PFSK-1 (cell line): Measurements from ENCODE around the gene MAP6D1.

ENCODE experiments used
- FOXP2 ChIP-seq: optimal IDR thresholded peaks from 2 replicates; pipeline ENCODE3; 2011; ENCODE audit warnings: borderline replicate concordance, control low read depth, inconsistent platforms; ENCODE audit not compliant: insufficient read depth; ENCODE audit errors: extremely low read length, extremely low read depth
- POLR2AphosphoS5 ChIP-seq: IDR thresholded peaks from 2 replicates; pipeline ENCODE4 v1.6.1; 2012; ENCODE audit warnings: low read depth, mild to moderate bottlenecking, control low read depth, low read length, moderate library complexity
- SIN3A ChIP-seq: IDR thresholded peaks from 2 replicates; pipeline ENCODE4 v1.6.1; 2012; ENCODE audit warnings: mild to moderate bottlenecking, low read length, moderate library complexity, borderline replicate concordance; ENCODE audit not compliant: insufficient read depth
- TAF1 ChIP-seq: IDR thresholded peaks from 2 replicates; pipeline ENCODE4 v1.6.1; 2012; ENCODE audit warnings: low read length, control low read depth, borderline replicate concordance; ENCODE audit not compliant: insufficient read depth
- TF ChIP-seq, protein P1 (sequence below), 2 experiments: IDR thresholded peaks; 2 replicates each; pipeline versions ENCODE4 v1.6.1 to v1.8.0; 2011 to 2012; ENCODE audit warnings: low read depth in 2 of 2, low read length in 2 of 2, control low read depth in 1 of 2, inconsistent platforms in 1 of 2, mild to moderate bottlenecking in 1 of 2, moderate library complexity in 1 of 2; ENCODE audit not compliant: insufficient read depth in 1 of 2

The MAP6D1 gene

DNA sequence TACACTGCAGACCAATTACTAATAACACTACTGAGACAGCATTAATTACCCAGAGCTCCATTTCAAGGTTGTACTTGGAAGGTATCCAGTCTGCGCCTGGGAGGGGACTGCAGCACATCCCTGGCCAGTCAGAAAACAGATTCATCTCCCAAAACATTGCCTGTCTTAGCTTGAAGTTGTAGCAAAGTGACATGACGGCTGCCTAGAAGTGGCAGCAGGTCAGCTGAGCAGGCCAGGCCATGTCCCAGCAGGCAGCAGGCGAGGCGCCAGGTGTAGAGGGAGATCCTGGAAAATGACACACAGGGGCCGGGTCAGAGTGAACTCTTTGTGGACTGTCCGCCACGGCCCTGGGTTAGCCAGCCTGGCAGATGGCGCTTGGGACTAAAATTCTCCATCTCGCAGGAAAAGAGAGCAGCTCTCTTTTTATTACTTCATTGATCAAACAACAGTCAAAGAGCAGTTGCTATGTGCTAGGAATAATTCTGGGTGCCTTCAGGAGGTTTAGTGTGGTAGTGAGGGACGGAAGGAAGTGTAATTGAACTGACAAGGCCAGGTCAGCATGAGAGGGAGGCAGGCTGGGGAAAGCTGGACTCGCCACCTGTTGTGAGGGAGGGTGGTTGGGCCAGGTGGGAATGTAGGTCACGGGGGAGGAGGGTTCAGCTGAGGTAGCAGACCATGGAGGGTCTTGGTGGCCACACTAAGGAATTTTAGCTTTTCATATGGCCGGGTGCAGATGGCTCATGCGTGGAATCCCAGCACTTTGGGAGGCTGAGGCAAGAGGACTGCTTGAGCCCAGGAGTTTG, 1.3 kb upstream of the MAP6D1 start:
- TF ChIP-seq POLR2AphosphoS5 (no peak), FOXP2 (no peak), SIN3A (no peak), TAF1 (no peak)
- TF ChIP-seq, protein P1, sequence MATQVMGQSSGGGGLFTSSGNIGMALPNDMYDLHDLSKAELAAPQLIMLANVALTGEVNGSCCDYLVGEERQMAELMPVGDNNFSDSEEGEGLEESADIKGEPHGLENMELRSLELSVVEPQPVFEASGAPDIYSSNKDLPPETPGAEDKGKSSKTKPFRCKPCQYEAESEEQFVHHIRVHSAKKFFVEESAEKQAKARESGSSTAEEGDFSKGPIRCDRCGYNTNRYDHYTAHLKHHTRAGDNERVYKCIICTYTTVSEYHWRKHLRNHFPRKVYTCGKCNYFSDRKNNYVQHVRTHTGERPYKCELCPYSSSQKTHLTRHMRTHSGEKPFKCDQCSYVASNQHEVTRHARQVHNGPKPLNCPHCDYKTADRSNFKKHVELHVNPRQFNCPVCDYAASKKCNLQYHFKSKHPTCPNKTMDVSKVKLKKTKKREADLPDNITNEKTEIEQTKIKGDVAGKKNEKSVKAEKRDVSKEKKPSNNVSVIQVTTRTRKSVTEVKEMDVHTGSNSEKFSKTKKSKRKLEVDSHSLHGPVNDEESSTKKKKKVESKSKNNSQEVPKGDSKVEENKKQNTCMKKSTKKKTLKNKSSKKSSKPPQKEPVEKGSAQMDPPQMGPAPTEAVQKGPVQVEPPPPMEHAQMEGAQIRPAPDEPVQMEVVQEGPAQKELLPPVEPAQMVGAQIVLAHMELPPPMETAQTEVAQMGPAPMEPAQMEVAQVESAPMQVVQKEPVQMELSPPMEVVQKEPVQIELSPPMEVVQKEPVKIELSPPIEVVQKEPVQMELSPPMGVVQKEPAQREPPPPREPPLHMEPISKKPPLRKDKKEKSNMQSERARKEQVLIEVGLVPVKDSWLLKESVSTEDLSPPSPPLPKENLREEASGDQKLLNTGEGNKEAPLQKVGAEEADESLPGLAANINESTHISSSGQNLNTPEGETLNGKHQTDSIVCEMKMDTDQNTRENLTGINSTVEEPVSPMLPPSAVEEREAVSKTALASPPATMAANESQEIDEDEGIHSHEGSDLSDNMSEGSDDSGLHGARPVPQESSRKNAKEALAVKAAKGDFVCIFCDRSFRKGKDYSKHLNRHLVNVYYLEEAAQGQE (IDR thresholded peaks at IDR 0.05; ENCODE audit: insufficient read depth in 1 of 2, low read depth in 2 of 2, low read length in 2 of 2), result no peak

- TF ChIP-seq, protein P1 (IDR thresholded peaks at IDR 0.05; ENCODE audit: insufficient read depth in 1 of 2, low read depth in 2 of 2, low read length in 2 of 2), result no peak
- TF ChIP-seq POLR2AphosphoS5 (no peak), TAF1 (no peak), SIN3A (no peak), FOXP2 (no peak)
These were observed 469 bp downstream of the MAP6D1 start for GRCh38 chr3:183824761-183825455.

GRCh38 chr3:183823963-183824362, 1.4 kb downstream of the MAP6D1 start:
- TF ChIP-seq POLR2AphosphoS5, result no peak
- TF ChIP-seq SIN3A, result no peak
- TF ChIP-seq TAF1, result no peak
- TF ChIP-seq, protein P1 (IDR thresholded peaks at IDR 0.05; ENCODE audit: insufficient read depth in 1 of 2, low read depth in 2 of 2, low read length in 2 of 2), result no peak
- TF ChIP-seq FOXP2, result no peak

GRCh38 chr3:183822631-183823030, 2.7 kb downstream of the MAP6D1 start:
- TF ChIP-seq, protein P1 (IDR thresholded peaks at IDR 0.05; ENCODE audit: insufficient read depth in 1 of 2, low read depth in 2 of 2, low read length in 2 of 2), result no peak
- TF ChIP-seq TAF1 (no peak), FOXP2 (no peak), POLR2AphosphoS5 (no peak), SIN3A (no peak)

GRCh38 chr3:183819831-183820230, 5.5 kb downstream of the MAP6D1 start:
- no peak for TF ChIP-seq POLR2AphosphoS5
- TF ChIP-seq FOXP2, result no peak
- no peak for TF ChIP-seq SIN3A
- TF ChIP-seq, protein P1 (IDR thresholded peaks at IDR 0.05; ENCODE audit: insufficient read depth in 1 of 2, low read depth in 2 of 2, low read length in 2 of 2), result no peak
- no peak for TF ChIP-seq TAF1
